HEK293 (cell line): ENCODE results near the gene MLKL.

Experiments
- BCL11A ChIP-seq: fragments of 450-650 bp; formaldehyde crosslinking; IDR thresholded peaks from 2 replicates; pipeline ENCODE4 v1.5.1; 2016; ENCODE audit warnings: low read depth, missing biosample characterization, missing genetic modification characterization
- HOXD13 ChIP-seq: sonication (generic); formaldehyde crosslinking; IDR thresholded peaks from 2 replicates; pipeline ENCODE4 v1.8.0; 2022; ENCODE audit warnings: missing genetic modification reagents, borderline replicate concordance
- MYNN ChIP-seq: fragments of 450-650 bp; formaldehyde crosslinking; IDR thresholded peaks from 2 replicates; pipeline ENCODE4 v1.5.1; 2016; ENCODE audit warnings: missing biosample characterization, missing genetic modification characterization, borderline replicate concordance
- SP2 ChIP-seq: fragments of 450-650 bp; formaldehyde crosslinking; IDR thresholded peaks from 2 replicates; pipeline ENCODE4 v1.5.1; 2016; ENCODE audit warnings: missing biosample characterization, missing genetic modification characterization
- SP3 ChIP-seq: fragments of 450-650 bp; formaldehyde crosslinking; IDR thresholded peaks from 2 replicates; pipeline ENCODE4 v1.5.1; 2016; ENCODE audit warnings: missing biosample characterization, missing genetic modification characterization
- YY1 ChIP-seq: fragments of 450-650 bp; formaldehyde crosslinking; IDR thresholded peaks from 2 replicates; pipeline ENCODE4 v1.5.1; 2018; ENCODE audit warnings: missing biosample characterization, missing genetic modification characterization
- ZBTB11 ChIP-seq: fragments of 450-650 bp; formaldehyde crosslinking; conservative IDR thresholded peaks from 2 replicates; pipeline ENCODE4 v1.5.1; 2016; ENCODE audit warnings: low read depth, missing biosample characterization, missing genetic modification characterization
- ZBTB6 ChIP-seq: fragments of 450-650 bp; formaldehyde crosslinking; IDR thresholded peaks from 2 replicates; pipeline ENCODE4 v1.5.1; 2017; ENCODE audit warnings: missing biosample characterization, missing genetic modification characterization
- ZBTB8A ChIP-seq: fragments of 450-650 bp; formaldehyde crosslinking; IDR thresholded peaks from 2 replicates; pipeline ENCODE4 v1.5.1; 2016; ENCODE audit warnings: missing biosample characterization, missing genetic modification characterization
- ZNF214 ChIP-seq: fragments of 450-650 bp; formaldehyde crosslinking; IDR thresholded peaks from 2 replicates; pipeline ENCODE4 v1.5.1; 2017; ENCODE audit warnings: missing biosample characterization, mild to moderate bottlenecking, missing genetic modification characterization, borderline replicate concordance
- ZNF350 ChIP-seq: fragments of 450-650 bp; formaldehyde crosslinking; IDR thresholded peaks from 2 replicates; pipeline ENCODE4 v1.5.0; 2017; ENCODE audit warnings: missing biosample characterization, mild to moderate bottlenecking, missing genetic modification characterization
- ZNF488 ChIP-seq: fragments of 450-650 bp; formaldehyde crosslinking; IDR thresholded peaks from 2 replicates; pipeline ENCODE4 v1.5.1; 2016; ENCODE audit warnings: missing biosample characterization, missing genetic modification characterization
- ZNF501 ChIP-seq: fragments of 450-650 bp; formaldehyde crosslinking; IDR thresholded peaks from 2 replicates; pipeline ENCODE4 v1.5.1; 2016; ENCODE audit warnings: missing biosample characterization, missing genetic modification characterization
- ZNF521 ChIP-seq: fragments of 450-650 bp; formaldehyde crosslinking; IDR thresholded peaks from 2 replicates; pipeline ENCODE4 v1.5.1; 2017; ENCODE audit warnings: missing biosample characterization, mild to moderate bottlenecking, missing genetic modification characterization
- ZNF529 ChIP-seq: fragments of 450-650 bp; formaldehyde crosslinking; IDR thresholded peaks from 2 replicates; pipeline ENCODE4 v1.5.1; 2017; ENCODE audit warnings: missing genetic modification characterization, missing biosample characterization; ENCODE audit not compliant: insufficient replicate concordance
- ZNF549 ChIP-seq: fragments of 450-650 bp; IDR thresholded peaks from 2 replicates; pipeline ENCODE4 v1.5.1; 2018; ENCODE audit warnings: missing biosample characterization, missing genetic modification characterization, mild to moderate bottlenecking, inconsistent platforms, moderate library complexity
- ZNF558 ChIP-seq: fragments of 450-650 bp; formaldehyde crosslinking; IDR thresholded peaks from 2 replicates; pipeline ENCODE4 v1.5.1; 2016; ENCODE audit warnings: missing biosample characterization, missing genetic modification characterization
- ZNF621 ChIP-seq: fragments of 450-650 bp; formaldehyde crosslinking; IDR thresholded peaks from 2 replicates; pipeline ENCODE4 v1.5.1; 2017; ENCODE audit warnings: missing biosample characterization, missing genetic modification characterization
- ZNF629 ChIP-seq: fragments of 450-650 bp; formaldehyde crosslinking; IDR thresholded peaks from 2 replicates; pipeline ENCODE4 v1.5.1; 2017; ENCODE audit warnings: missing biosample characterization, missing genetic modification characterization
- ZNF660 ChIP-seq: fragments of 450-650 bp; IDR thresholded peaks from 2 replicates; pipeline ENCODE4 v1.5.1; 2018; ENCODE audit warnings: missing biosample characterization, mild to moderate bottlenecking, missing genetic modification characterization
- ZNF76 ChIP-seq: fragments of 450-650 bp; formaldehyde crosslinking; IDR thresholded peaks from 2 replicates; pipeline ENCODE4; 2016; ENCODE audit warnings: low read depth, missing biosample characterization, missing genetic modification characterization, borderline replicate concordance
- ZNF791 ChIP-seq: fragments of 450-650 bp; formaldehyde crosslinking; IDR thresholded peaks from 2 replicates; pipeline ENCODE4 v1.5.1; 2016; ENCODE audit warnings: missing biosample characterization, missing genetic modification characterization
- TF ChIP-seq, protein P1 (sequence below): fragments of 450-650 bp; formaldehyde crosslinking; conservative IDR thresholded peaks from 2 replicates; pipeline ENCODE4 v1.5.1; 2016; ENCODE audit warnings: low read depth, missing biosample characterization, missing genetic modification characterization
- TF ChIP-seq, protein P2 (sequence below): fragments of 450-650 bp; formaldehyde crosslinking; IDR thresholded peaks from 2 replicates; pipeline ENCODE4 v1.5.1; 2016; ENCODE audit warnings: missing biosample characterization, missing genetic modification characterization
- TF ChIP-seq, protein P3 (sequence below): fragments of 450-650 bp; formaldehyde crosslinking; IDR thresholded peaks from 2 replicates; pipeline ENCODE4 v1.5.1; 2017; ENCODE audit warnings: missing biosample characterization, missing genetic modification characterization

Gene MLKL

DNA sequence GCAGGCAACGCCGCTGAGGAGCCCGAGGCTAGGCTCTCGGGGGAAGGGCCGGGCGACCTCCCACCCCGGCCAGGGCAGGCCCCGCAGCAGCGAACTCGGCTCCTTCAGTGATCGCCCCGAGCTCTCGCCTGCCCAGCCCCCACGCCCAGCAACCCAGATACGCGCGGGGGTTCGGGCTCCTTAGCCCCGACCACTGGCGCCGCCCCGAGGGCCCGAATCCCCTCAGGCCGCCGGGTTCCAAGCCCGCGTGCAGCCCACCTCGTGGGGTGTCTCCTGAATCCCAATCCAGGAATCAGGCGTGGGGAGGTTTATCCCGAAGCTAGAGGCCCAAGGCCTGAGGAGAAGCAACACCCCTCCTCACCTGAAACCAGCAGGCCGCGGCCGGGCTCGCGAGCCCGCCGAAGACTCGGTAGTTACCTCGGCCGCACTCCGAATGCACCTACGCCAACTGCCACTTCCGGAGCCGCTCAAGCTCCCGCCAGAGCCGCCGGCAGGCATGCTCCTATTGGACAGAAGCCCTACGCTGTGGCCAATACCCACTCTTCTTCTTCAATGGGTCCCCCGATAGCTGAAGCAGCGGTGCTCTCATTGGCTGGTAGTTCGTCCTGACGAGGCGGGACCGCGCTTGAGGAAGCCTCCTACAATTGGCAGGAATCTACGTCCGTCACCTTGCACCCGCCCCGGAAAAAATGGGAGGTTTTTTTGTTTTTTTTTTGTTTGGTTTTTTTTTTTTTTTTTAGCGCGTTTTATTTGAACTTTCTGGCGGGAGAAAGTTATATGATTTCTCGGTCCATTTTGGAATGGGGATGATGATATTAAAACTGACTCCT lies 34.0 kb downstream of the MLKL start, which contains the start of gene RFWD3 (continued):
- TF ChIP-seq ZBTB8A (tag by site-specific recombination) = 0 out of 2 replicates have a peak, but pooled peaks have one; percentile 22
- TF ChIP-seq ZNF629 (tag by site-specific recombination) = peak; percentile 45; the same call in 1 of the 2 replicates
- TF ChIP-seq SP3 = peak; percentile 79
- TF ChIP-seq ZNF549 = no peak
- TF ChIP-seq ZNF621 = no peak
- no peak for TF ChIP-seq ZNF558 (tag by site-specific recombination)
- peak; percentile 79 for TF ChIP-seq ZBTB11 (tag by site-specific recombination)
- TF ChIP-seq SP2 = peak; percentile 98
- TF ChIP-seq YY1 (tag by site-specific recombination) = no peak
- peak; percentile 35; the same call in 1 of the 2 replicates for TF ChIP-seq ZNF660 (tag by site-specific recombination)
- no peak for TF ChIP-seq ZNF214 (tag by site-specific recombination)
- no peak for TF ChIP-seq ZNF529 (tag by site-specific recombination)
- 0 out of 2 replicates have a peak, but pooled peaks have one; percentile 68 for TF ChIP-seq ZNF501 (tag by site-specific recombination)
- TF ChIP-seq ZNF488 (tag by site-specific recombination) = no peak
- TF ChIP-seq, protein P1, sequence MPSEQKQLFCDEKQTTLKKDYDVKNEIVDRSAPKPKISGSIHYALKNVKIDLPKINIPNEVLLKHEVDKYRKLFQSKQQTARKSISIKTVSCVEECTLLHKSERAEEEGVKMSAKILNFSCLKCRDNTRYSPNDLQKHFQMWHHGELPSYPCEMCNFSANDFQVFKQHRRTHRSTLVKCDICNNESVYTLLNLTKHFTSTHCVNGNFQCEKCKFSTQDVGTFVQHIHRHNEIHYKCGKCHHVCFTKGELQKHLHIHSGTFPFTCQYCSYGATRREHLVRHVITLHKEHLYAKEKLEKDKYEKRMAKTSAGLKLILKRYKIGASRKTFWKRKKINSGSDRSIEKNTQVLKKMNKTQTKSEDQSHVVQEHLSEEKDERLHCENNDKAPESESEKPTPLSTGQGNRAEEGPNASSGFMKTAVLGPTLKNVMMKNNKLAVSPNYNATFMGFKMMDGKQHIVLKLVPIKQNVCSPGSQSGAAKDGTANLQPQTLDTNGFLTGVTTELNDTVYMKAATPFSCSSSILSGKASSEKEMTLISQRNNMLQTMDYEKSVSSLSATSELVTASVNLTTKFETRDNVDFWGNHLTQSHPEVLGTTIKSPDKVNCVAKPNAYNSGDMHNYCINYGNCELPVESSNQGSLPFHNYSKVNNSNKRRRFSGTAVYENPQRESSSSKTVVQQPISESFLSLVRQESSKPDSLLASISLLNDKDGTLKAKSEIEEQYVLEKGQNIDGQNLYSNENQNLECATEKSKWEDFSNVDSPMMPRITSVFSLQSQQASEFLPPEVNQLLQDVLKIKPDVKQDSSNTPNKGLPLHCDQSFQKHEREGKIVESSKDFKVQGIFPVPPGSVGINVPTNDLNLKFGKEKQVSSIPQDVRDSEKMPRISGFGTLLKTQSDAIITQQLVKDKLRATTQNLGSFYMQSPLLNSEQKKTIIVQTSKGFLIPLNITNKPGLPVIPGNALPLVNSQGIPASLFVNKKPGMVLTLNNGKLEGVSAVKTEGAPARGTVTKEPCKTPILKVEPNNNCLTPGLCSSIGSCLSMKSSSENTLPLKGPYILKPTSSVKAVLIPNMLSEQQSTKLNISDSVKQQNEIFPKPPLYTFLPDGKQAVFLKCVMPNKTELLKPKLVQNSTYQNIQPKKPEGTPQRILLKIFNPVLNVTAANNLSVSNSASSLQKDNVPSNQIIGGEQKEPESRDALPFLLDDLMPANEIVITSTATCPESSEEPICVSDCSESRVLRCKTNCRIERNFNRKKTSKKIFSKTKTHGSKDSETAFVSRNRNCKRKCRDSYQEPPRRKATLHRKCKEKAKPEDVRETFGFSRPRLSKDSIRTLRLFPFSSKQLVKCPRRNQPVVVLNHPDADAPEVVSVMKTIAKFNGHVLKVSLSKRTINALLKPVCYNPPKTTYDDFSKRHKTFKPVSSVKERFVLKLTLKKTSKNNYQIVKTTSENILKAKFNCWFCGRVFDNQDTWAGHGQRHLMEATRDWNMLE (tag by site-specific recombination) = peak; percentile 62
- TF ChIP-seq, protein P2, sequence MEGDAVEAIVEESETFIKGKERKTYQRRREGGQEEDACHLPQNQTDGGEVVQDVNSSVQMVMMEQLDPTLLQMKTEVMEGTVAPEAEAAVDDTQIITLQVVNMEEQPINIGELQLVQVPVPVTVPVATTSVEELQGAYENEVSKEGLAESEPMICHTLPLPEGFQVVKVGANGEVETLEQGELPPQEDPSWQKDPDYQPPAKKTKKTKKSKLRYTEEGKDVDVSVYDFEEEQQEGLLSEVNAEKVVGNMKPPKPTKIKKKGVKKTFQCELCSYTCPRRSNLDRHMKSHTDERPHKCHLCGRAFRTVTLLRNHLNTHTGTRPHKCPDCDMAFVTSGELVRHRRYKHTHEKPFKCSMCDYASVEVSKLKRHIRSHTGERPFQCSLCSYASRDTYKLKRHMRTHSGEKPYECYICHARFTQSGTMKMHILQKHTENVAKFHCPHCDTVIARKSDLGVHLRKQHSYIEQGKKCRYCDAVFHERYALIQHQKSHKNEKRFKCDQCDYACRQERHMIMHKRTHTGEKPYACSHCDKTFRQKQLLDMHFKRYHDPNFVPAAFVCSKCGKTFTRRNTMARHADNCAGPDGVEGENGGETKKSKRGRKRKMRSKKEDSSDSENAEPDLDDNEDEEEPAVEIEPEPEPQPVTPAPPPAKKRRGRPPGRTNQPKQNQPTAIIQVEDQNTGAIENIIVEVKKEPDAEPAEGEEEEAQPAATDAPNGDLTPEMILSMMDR (tag by site-specific recombination) = peak; percentile 51
- TF ChIP-seq ZNF791 (tag by site-specific recombination) = no peak
- no peak for TF ChIP-seq BCL11A (tag by site-specific recombination)
- no peak for TF ChIP-seq ZNF350 (tag by site-specific recombination)
- TF ChIP-seq ZNF76 (tag by site-specific recombination) = peak; percentile 34; the same call in 1 of the 2 replicates
- TF ChIP-seq ZBTB6 (tag by site-specific recombination) = peak; percentile 95
- TF ChIP-seq ZNF521 = no peak
- no peak for TF ChIP-seq HOXD13 (CRISPR knock-in tag)
- TF ChIP-seq, protein P3, sequence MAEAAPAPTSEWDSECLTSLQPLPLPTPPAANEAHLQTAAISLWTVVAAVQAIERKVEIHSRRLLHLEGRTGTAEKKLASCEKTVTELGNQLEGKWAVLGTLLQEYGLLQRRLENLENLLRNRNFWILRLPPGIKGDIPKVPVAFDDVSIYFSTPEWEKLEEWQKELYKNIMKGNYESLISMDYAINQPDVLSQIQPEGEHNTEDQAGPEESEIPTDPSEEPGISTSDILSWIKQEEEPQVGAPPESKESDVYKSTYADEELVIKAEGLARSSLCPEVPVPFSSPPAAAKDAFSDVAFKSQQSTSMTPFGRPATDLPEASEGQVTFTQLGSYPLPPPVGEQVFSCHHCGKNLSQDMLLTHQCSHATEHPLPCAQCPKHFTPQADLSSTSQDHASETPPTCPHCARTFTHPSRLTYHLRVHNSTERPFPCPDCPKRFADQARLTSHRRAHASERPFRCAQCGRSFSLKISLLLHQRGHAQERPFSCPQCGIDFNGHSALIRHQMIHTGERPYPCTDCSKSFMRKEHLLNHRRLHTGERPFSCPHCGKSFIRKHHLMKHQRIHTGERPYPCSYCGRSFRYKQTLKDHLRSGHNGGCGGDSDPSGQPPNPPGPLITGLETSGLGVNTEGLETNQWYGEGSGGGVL = no peak
- no peak for TF ChIP-seq MYNN (tag by site-specific recombination)
